Keratinocyte (primary cell): ENCODE results near the gene SNRK. TPM values are rescaled to one million over a fixed set of nuclear protein-coding genes. Genes with fewer than 3 reads are reported as not detected.

Experiments used
- DNase-seq: peaks from one replicate; pipeline ENCODE4 v3.0.0-alpha.2; 2011; ENCODE audit warnings: low read depth, missing footprints, low spot score
- FAIRE-seq: peaks from 2 replicates; lab custom pipeline; 2011; peaks lifted over from hg19 to GRCh38; lab: Jason Lieb, UNC
- H2AFZ ChIP-seq: 2 replicates; pipeline ENCODE4 v1.6.0; 2012; ENCODE audit warnings: low read length, control low read depth, inconsistent platforms; ENCODE audit not compliant: control insufficient read depth
- H3K27ac ChIP-seq: 2 replicates; pipeline ENCODE4 v1.5.1; 2011; ENCODE audit warnings: low read length; ENCODE audit not compliant: control insufficient read depth, insufficient read depth
- H3K27me3 ChIP-seq: 3 replicates; pipeline ENCODE4 v1.6.0; 2011; ENCODE audit warnings: low read length; ENCODE audit not compliant: control insufficient read depth, insufficient read depth; ENCODE audit errors: extremely low read depth
- H3K36me3 ChIP-seq, 2 experiments: 2 replicates in 1 of 2; 3 replicates in 1 of 2; pipeline ENCODE4 v1.5.1; 2011; ENCODE audit warnings: low read length in 2 of 2, mild to moderate bottlenecking in 1 of 2; ENCODE audit not compliant: control insufficient read depth in 2 of 2, insufficient read depth in 2 of 2; ENCODE audit errors: extremely low read depth in 1 of 2
- H3K4me1 ChIP-seq: 3 replicates; pipeline ENCODE4 v1.5.1; 2011; ENCODE audit warnings: low read length; ENCODE audit not compliant: control insufficient read depth, insufficient read depth; ENCODE audit errors: extremely low read depth
- H3K4me2 ChIP-seq: 3 replicates; pipeline ENCODE4 v1.6.0; 2011; ENCODE audit warnings: low read depth, low read length; ENCODE audit not compliant: control insufficient read depth, insufficient read depth; ENCODE audit errors: extremely low read depth
- H3K4me3 ChIP-seq, 3 experiments: fragments of 200-600 bp in 1 of 3; sonication (generic) in 1 of 3; 2 replicates in 2 of 3; 3 replicates in 1 of 3; pipeline ENCODE4 v1.5.1; 2011 to 2016; ENCODE audit warnings: low read length in 3 of 3, mild to moderate bottlenecking in 3 of 3, control low read depth in 2 of 3, inconsistent platforms in 1 of 3, low read depth in 1 of 3, mixed read lengths in 1 of 3, mixed run types in 1 of 3, moderate library complexity in 1 of 3; ENCODE audit not compliant: control insufficient read depth in 2 of 3, insufficient read depth in 2 of 3; ENCODE audit errors: extremely low read depth in 1 of 3
- H3K79me2 ChIP-seq: 2 replicates; pipeline ENCODE4 v1.6.0; 2012; ENCODE audit warnings: low read length; ENCODE audit not compliant: control insufficient read depth, insufficient read depth
- H3K9ac ChIP-seq: 3 replicates; pipeline ENCODE4 v1.6.0; 2011; ENCODE audit warnings: low read length; ENCODE audit not compliant: control insufficient read depth, insufficient read depth; ENCODE audit errors: extremely low read depth
- H3K9me1 ChIP-seq: 3 replicates; pipeline ENCODE4 v1.6.0; 2011; ENCODE audit warnings: low read length; ENCODE audit not compliant: control insufficient read depth, insufficient read depth; ENCODE audit errors: extremely low read depth
- H3K9me3 ChIP-seq: 2 replicates; pipeline ENCODE4 v1.5.1; 2012; ENCODE audit warnings: low read depth, low read length; ENCODE audit not compliant: control insufficient read depth
- H4K20me1 ChIP-seq: 3 replicates; pipeline ENCODE4 v1.6.0; 2011; ENCODE audit warnings: low read length; ENCODE audit not compliant: control insufficient read depth, insufficient read depth; ENCODE audit errors: extremely low read depth
- EZH2 ChIP-seq: IDR thresholded peaks from one replicate; pipeline ENCODE4 v1.6.1; 2012; ENCODE audit warnings: inconsistent platforms, mild to moderate bottlenecking, low read length, moderate library complexity
- dilution Hi-C: fragments of 300-500 bp; cut with MboI; formaldehyde crosslinking; loops from one replicate; pipeline ENCODE4 v1.7.0; 2020; ENCODE audit warnings: low sequenced_read_pairs; ENCODE audit not compliant: extremely low pct_ligation_motif_present
- polyA plus RNA-seq, 5 experiments: library from polyadenylated mRNA; depleted of rRNA in 3 of 5; stranded (reverse) in 3 of 5; stranded (forward) in 1 of 5; unstranded in 1 of 5; fragments of >200 nt; gene quantifications; 1 replicate in 1 of 5; 2 replicates in 3 of 5; 3 replicates in 1 of 5; pipeline versions ENCODE4 v1.2.1 to v1.2.3, GENCODE V29; 2011 to 2012; ENCODE audit warnings: missing spikeins in 2 of 5, low read depth in 1 of 5, low replicate concordance in 1 of 5
- TF ChIP-seq, protein P1 (sequence below), 3 experiments: IDR thresholded peaks in 1 of 3; conservative IDR thresholded peaks in 1 of 3; optimal IDR thresholded peaks in 1 of 3; 2 replicates in 2 of 3; 3 replicates in 1 of 3; pipeline versions ENCODE3 to v1.5.1; 2011; ENCODE audit warnings: low read length in 3 of 3, mild to moderate bottlenecking in 3 of 3, moderate library complexity in 2 of 3, control low read depth in 1 of 3, inconsistent platforms in 1 of 3; ENCODE audit not compliant: insufficient read depth in 2 of 3; ENCODE audit errors: extremely low read depth in 1 of 3

The SNRK gene
- polyA plus RNA-seq, 1 donor (not counting 4 experiments of a cell fraction or from before 2014, with no cell fraction given), result 15.7 TPM

DNA sequence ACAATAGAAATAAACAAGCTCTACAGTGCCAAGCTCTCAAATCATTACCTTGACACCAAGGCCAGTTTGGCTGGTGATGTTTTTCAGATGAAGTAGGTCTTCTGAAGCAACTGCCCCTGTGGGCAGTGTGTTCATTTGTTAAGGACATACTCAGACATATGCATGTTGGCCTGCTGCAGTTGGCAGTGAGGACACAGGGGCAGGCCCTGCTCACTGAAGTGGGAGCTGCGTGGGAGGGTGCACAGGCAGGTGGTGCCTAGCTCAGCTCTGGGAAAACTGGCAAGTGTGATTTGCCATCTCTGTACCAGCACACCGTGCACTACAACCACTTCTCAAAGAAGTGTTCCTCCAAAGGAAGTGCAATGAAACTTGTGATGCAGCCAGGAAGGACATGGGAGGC lies 28.5 kb upstream of the SNRK start:
- no peak overlapping the region for H3K4me2 ChIP-seq
- H3K27ac ChIP-seq, result no peak overlapping the region
- dilution Hi-C loops, result no loop called here
- no peaks in the 10 kb centered on the region for H3K36me3 ChIP-seq
- peaks cover 15% of the 10 kb centered on the region for H3K4me1 ChIP-seq
- no peak overlapping the region for H2AFZ ChIP-seq
- DNase-seq (no peak), FAIRE-seq (no peak)
- H3K9ac ChIP-seq, result no peak overlapping the region
- no peaks in the 10 kb centered on the region for H3K79me2 ChIP-seq
- no peaks in the 10 kb centered on the region for H3K27me3 ChIP-seq
- no peaks in the 10 kb centered on the region for H3K9me3 ChIP-seq
- no peaks in the 10 kb centered on the region for H3K9me1 ChIP-seq
- H3K4me3 ChIP-seq, result no peak overlapping the region
- no peak for TF ChIP-seq EZH2
- TF ChIP-seq, protein P1, sequence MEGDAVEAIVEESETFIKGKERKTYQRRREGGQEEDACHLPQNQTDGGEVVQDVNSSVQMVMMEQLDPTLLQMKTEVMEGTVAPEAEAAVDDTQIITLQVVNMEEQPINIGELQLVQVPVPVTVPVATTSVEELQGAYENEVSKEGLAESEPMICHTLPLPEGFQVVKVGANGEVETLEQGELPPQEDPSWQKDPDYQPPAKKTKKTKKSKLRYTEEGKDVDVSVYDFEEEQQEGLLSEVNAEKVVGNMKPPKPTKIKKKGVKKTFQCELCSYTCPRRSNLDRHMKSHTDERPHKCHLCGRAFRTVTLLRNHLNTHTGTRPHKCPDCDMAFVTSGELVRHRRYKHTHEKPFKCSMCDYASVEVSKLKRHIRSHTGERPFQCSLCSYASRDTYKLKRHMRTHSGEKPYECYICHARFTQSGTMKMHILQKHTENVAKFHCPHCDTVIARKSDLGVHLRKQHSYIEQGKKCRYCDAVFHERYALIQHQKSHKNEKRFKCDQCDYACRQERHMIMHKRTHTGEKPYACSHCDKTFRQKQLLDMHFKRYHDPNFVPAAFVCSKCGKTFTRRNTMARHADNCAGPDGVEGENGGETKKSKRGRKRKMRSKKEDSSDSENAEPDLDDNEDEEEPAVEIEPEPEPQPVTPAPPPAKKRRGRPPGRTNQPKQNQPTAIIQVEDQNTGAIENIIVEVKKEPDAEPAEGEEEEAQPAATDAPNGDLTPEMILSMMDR (optimal IDR thresholded peaks at IDR 0.05 in 1 of 3, IDR thresholded peaks at IDR 0.05 in 1 of 3, conservative IDR thresholded peaks at IDR 0.05 in 1 of 3; ENCODE audit: extremely low read depth in 1 of 3, insufficient read depth in 2 of 3, low read length in 3 of 3), result no peak
- H4K20me1 ChIP-seq, result no peaks in the 10 kb centered on the region

DNA sequence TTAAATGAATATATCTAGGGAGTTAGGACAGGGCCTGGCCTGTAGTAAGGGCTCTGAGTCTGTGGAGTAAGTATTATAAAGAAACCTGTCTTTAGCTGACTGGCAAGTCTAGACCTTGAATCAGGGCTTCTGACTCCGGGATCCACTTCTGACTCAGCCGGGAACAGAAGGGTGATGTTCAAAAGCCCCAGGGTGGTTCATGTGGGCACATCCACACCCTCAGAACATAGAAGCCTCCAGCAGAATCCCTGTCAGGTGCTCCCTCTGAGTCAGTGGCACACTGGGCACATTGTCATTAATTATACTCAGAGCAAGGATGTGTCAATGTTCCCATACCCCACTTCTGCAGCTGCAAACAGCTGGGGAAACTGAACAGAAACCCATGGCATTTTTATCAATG lies 26.7 kb upstream of the SNRK start:
- Histone ChIP-seq H3K9me1 (no peaks in the 10 kb centered on the region), H3K36me3 (no peaks in the 10 kb centered on the region), H3K79me2 (no peaks in the 10 kb centered on the region), H3K27me3 (no peaks in the 10 kb centered on the region), H3K4me1 (peaks cover 15% of the 10 kb centered on the region), H3K27ac (peak overlapping the region; percentile 82), H2AFZ (no peak overlapping the region), H3K4me3 (no peak overlapping the region), H3K4me2 (peak overlapping the region; percentile 63), H3K9ac (peak overlapping the region; percentile 35), H3K9me3 (no peaks in the 10 kb centered on the region), H4K20me1 (no peaks in the 10 kb centered on the region)
- no peak for TF ChIP-seq EZH2
- TF ChIP-seq, protein P1 (optimal IDR thresholded peaks at IDR 0.05 in 1 of 3, IDR thresholded peaks at IDR 0.05 in 1 of 3, conservative IDR thresholded peaks at IDR 0.05 in 1 of 3; ENCODE audit: extremely low read depth in 1 of 3, insufficient read depth in 2 of 3, low read length in 3 of 3), result no peak
- DNase-seq (peak; percentile 81), FAIRE-seq (peak; percentile 98)
- dilution Hi-C loops, result no loop called here
